Prostate gland (tissue), 2 donors: ENCODE results near the gene MATK. TPM values are rescaled to one million over a fixed set of nuclear protein-coding genes. Genes with fewer than 3 reads are reported as not detected.

ENCODE experiments used
- DNase-seq: peaks from one replicate; pipeline ENCODE4 v3.0.0-alpha.2; 2019; ENCODE audit warnings: low spot score
- H3K27ac ChIP-seq, 2 donors: fragments of 200-600 bp; sonication (generic); 2 replicates each; pipeline ENCODE4 v1.5.1; 2017 to 2019
- H3K27me3 ChIP-seq: fragments of 200-600 bp; sonication (generic); replicated peaks from 2 replicates; pipeline ENCODE4 v1.5.1; 2019; ENCODE audit not compliant: insufficient read depth
- H3K36me3 ChIP-seq, 2 donors: fragments of 200-600 bp; sonication (generic); 1 replicate in 1 of 2; 2 replicates in 1 of 2; pipeline versions ENCODE4 v1.5.1 to v1.8.1; 2017 to 2019
- H3K4me1 ChIP-seq: fragments of 200-600 bp; sonication (generic); replicated peaks from 2 replicates; pipeline ENCODE4 v1.5.1; 2019
- H3K4me3 ChIP-seq, 2 donors: fragments of 200-600 bp; sonication (generic); 2 replicates each; pipeline ENCODE4 v1.5.1; 2017 to 2019
- H3K9me3 ChIP-seq: fragments of 200-600 bp; sonication (generic); 2 replicates; pipeline ENCODE4 v1.5.1; 2017
- CTCF ChIP-seq, 4 experiments: fragments of 200-600 bp in 2 of 4; fragments of 450-650 bp in 2 of 4; sonication (generic) in 2 of 4; IDR thresholded peaks; 1 replicate in 3 of 4; 2 replicates in 1 of 4; pipeline ENCODE4 v1.5.1; 2016 to 2019; ENCODE audit warnings: antibody characterized with exemption in 4 of 4, mild to moderate bottlenecking in 2 of 4, moderate library complexity in 2 of 4
- POLR2A ChIP-seq: fragments of 450-650 bp; IDR thresholded peaks from one replicate; pipeline ENCODE4 v1.6.1; 2016; ENCODE audit warnings: antibody characterized with exemption, mild to moderate bottlenecking
- POLR2AphosphoS5 ChIP-seq: sonication (generic); formaldehyde crosslinking; IDR thresholded peaks from one replicate; pipeline ENCODE4 v1.6.1; 2017; ENCODE audit warnings: antibody characterized with exemption
- WGBS: methylation state at CpG from one replicate; pipeline ENCODE4 v1.1.5; 2018; 5-methylcytosine and 5-hydroxymethylcytosine counted together
- intact Hi-C: fragments of 100-400 bp; cut with DNase I; formaldehyde crosslinking; loops from one replicate; pipeline ENCODE4 v1.14.2; 2022
- total RNA-seq, 2 donors: library from RNA; depleted of rRNA; stranded (reverse); fragments of >200 nt; gene quantifications; one replicate each; pipeline ENCODE4 v1.1.0, GENCODE V29; 2016

Gene MATK
- total RNA-seq, 2 donors from 2014 or later: 1.9 to 4.4 TPM

DNA sequence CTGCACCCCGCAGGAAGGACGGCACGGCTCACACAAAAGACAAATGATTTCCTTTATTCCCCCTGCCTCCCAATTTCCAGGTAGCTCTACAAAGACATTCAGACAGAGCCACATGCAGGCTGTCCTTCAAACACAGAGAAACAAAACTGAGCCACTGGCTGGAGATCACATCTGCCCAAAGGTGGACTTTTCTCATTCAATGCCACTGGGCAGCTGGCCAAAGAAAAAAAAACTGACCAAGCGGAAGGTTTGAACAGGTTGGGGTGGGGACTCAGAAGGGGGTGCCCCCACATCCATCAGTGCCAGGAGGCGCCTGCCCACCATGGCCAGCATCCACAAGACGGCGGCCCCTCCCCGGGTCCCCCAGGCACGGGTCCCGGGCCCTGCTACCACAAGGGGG is 17.8 kb upstream of the MATK start:
- no peak for TF ChIP-seq CTCF (IDR thresholded peaks at IDR 0.05)
- no peak for TF ChIP-seq POLR2AphosphoS5
- H3K9me3 ChIP-seq: no peaks in the 10 kb centered on the region
- no peaks in the 10 kb centered on the region for H3K27me3 ChIP-seq
- H3K4me3 ChIP-seq: no peak overlapping the region
- WGBS: 71% methylated on average over 10 of the region's 10 CpGs
- H3K4me1 ChIP-seq: no peaks in the 10 kb centered on the region
- H3K27ac ChIP-seq: no peak overlapping the region
- no peak for DNase-seq
- intact Hi-C loops: no loop called here
- H3K36me3 ChIP-seq: no peaks in the 10 kb centered on the region

DNA sequence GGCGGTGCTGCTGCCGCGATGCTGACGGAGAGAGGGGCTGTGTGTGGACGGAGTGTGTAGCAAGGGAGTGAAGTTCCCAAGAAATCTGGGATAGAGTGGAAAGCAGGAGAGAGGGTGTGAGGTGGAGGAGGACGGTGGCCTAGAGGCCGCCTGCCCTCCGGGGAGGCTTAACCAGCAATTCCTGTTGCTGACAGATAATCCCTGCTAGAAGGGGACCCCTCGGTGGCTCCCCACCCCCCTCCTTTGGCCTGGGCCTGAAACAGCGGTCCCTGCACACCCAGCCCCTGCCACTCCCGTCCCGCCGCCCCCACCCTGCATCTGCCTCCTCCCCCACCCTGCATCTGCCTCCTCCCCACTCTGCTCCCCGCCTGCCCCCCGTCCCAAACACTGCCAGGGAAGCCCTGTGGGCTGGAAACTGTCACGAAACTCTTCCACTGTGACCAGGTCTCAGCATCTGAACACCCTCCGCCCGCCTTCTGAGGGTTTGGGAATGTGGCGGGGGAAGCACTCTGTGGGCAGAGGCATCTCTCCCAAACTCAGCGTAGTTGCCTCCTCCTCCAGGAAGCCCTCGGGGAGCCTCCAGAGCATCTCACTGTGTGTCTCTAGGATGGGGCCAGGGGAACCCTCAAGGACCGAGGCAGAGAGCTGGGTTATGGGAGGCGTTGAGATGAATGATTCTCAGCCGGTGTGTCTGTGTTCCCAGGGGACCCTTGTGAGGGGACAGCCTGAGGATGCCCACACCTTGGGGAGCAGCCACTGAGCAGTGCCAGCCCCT is 17.1 kb upstream of the MATK start:
- no peak for DNase-seq
- intact Hi-C loops: no loop called here
- Histone ChIP-seq H3K27me3 (no peaks in the 10 kb centered on the region), H3K9me3 (no peaks in the 10 kb centered on the region), H3K4me3 (no peak overlapping the region), H3K27ac (no peak overlapping the region), H3K36me3 (no peaks in the 10 kb centered on the region), H3K4me1 (no peaks in the 10 kb centered on the region)
- TF ChIP-seq CTCF (IDR thresholded peaks at IDR 0.05): no peak
- TF ChIP-seq POLR2A: no peak
- TF ChIP-seq POLR2AphosphoS5: no peak
- WGBS: 87% methylated on average over 24 of the region's 24 CpGs

DNA sequence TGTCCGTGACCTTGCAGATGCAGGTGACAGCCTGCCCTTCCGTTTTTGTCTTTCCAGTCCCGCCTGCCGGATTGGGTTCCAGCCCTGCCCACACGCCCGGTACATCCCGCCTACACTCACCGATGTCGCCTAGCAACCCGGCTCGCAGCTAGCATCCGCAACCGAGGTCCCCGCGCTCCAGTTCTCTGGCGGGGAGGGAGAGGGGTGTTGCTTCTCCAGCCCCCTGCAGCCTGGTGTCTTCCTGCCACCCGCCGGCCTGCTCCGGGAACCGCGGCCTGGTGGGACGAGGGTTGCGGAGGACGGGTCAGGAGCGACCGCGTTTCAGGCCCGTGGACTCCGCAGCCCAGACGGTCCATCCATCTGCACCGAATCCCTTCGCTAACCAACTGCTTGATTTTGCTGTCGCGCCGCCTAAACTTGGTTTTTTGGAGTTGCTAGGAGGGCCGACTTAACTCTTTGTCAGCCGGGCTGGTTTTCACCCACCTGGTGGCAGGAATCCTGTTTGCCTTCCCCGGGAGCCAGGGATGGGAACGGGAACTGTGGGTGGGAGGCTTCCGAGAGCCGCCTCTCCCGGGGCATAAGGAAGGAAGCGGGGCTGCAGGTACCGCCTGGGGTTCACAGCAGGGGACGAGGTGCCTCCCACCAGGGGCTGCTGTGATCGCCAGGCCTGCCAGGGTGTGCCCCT is 15.4 kb upstream of the MATK start:
- Histone ChIP-seq H3K4me3 (peak overlapping the region; percentile 7 to 9), H3K27me3 (no peaks in the 10 kb centered on the region), H3K27ac (no peak overlapping the region), H3K4me1 (no peaks in the 10 kb centered on the region), H3K9me3 (no peaks in the 10 kb centered on the region), H3K36me3 (no peaks in the 10 kb centered on the region)
- intact Hi-C loops: no loop called here
- 6% methylated on average over 33 of the region's 46 CpGs for WGBS
- peak; percentile 30 for TF ChIP-seq POLR2AphosphoS5
- no peak for TF ChIP-seq POLR2A
- DNase-seq: peak; percentile 53

DNA sequence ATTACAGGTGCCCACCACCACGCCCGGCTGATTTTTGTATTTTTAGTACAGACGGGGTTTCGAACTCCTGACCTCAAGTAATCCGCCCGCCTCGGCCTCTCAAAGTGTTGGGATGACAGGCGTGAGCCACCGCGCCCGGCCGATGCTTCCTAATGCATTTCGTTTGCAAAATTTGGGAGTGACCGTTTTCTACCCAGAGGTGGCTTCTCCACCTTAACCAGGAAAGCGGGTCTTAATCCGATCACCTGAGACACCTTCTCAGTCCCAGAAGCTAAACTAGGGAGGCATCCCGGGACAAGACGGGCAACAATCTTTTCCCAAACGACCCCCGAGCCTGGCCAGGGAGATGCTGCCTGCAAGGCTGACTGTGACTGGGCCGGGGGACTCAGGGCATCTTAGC is 14.8 kb upstream of the MATK start:
- WGBS: 47% methylated on average over 20 of the region's 21 CpGs
- no peak for TF ChIP-seq POLR2A
- no peak for TF ChIP-seq CTCF (IDR thresholded peaks at IDR 0.05)
- no peak for TF ChIP-seq POLR2AphosphoS5
- DNase-seq: no peak
- H3K4me3 ChIP-seq: peak overlapping the region in 1 of 2 donors; percentile 7
- no peak overlapping the region for H3K27ac ChIP-seq
- H3K27me3 ChIP-seq: no peaks in the 10 kb centered on the region
- no peaks in the 10 kb centered on the region for H3K36me3 ChIP-seq
- intact Hi-C loops: no loop called here
- no peaks in the 10 kb centered on the region for H3K9me3 ChIP-seq
- H3K4me1 ChIP-seq: no peaks in the 10 kb centered on the region

- 64% methylated on average over 6 of the region's 6 CpGs for WGBS
- H3K4me1 ChIP-seq: no peaks in the 10 kb centered on the region
- no peak overlapping the region for H3K4me3 ChIP-seq
- no peaks in the 10 kb centered on the region for H3K27me3 ChIP-seq
- TF ChIP-seq CTCF (IDR thresholded peaks at IDR 0.05) (no peak), POLR2A (no peak), POLR2AphosphoS5 (no peak)
- H3K9me3 ChIP-seq: no peaks in the 10 kb centered on the region
- H3K36me3 ChIP-seq: no peaks in the 10 kb centered on the region
- no peak for DNase-seq
- intact Hi-C loops: no loop called here
- H3K27ac ChIP-seq: no peak overlapping the region
Observed at GRCh38 chr19:3798137-3798536, 12.0 kb upstream of the MATK start.
